Naive B cell (primary cell): Measurements from ENCODE around the gene AGAP4. TPM values are rescaled to one million over a fixed set of nuclear protein-coding genes. Genes with fewer than 3 reads are reported as not detected.
"Not testable (repeated sequence)": the region's sequence is repeated elsewhere in the genome, so short reads cannot be mapped to it uniquely, and the experiment has no call there.

Experiments used
- ATAC-seq, 2 donors: fragments of 150-1000 bp; cut with Tn5 transposase; 2 replicates each; pipeline ENCODE4 v1.10.0; 2021; ENCODE audit warnings: low read depth in 2 of 2, mild to moderate bottlenecking in 2 of 2, moderate library complexity in 2 of 2
- DNase-seq: peaks from one replicate; pipeline ENCODE4 v3.0.0; 2022
- H3K27ac Mint-ChIP-seq, 6 donors: one replicate each; pipeline ENCODE4 v1.8.0; 2020 to 2022; ENCODE audit warnings: mild to moderate bottlenecking in 6 of 6, mixed read lengths in 6 of 6, moderate library complexity in 5 of 6, inconsistent platforms in 2 of 6
- H3K27me3 Mint-ChIP-seq, 3 donors: one replicate each; pipeline ENCODE4 v1.8.0; 2021 to 2022; ENCODE audit warnings: mixed read lengths in 3 of 3, mild to moderate bottlenecking in 1 of 3
- H3K36me3 Mint-ChIP-seq, 2 donors: one replicate each; pipeline ENCODE4 v1.8.0; 2020 to 2022; ENCODE audit warnings: mixed read lengths in 2 of 2, inconsistent platforms in 1 of 2, mild to moderate bottlenecking in 1 of 2
- H3K4me1 Mint-ChIP-seq, 3 donors: one replicate each; pipeline ENCODE4 v1.8.0; 2020 to 2022; ENCODE audit warnings: mixed read lengths in 3 of 3, inconsistent platforms in 1 of 3, mild to moderate bottlenecking in 1 of 3, moderate library complexity in 1 of 3
- H3K4me3 Mint-ChIP-seq, 8 donors: one replicate each; pipeline ENCODE4 v1.8.0; 2020 to 2022; ENCODE audit warnings: mild to moderate bottlenecking in 8 of 8, mixed read lengths in 8 of 8, moderate library complexity in 8 of 8, inconsistent platforms in 2 of 8
- H3K9me3 Mint-ChIP-seq, 7 donors: one replicate each; pipeline ENCODE4 v1.8.0; 2020 to 2022; ENCODE audit warnings: mixed read lengths in 7 of 7, mild to moderate bottlenecking in 5 of 7, inconsistent platforms in 2 of 7, moderate library complexity in 1 of 7
- polyA plus RNA-seq, 6 donors: library from polyadenylated mRNA; unstranded; fragments of 300-500 nt; fragmentation: Illumina TruSeq; gene quantifications; one replicate each; pipeline ENCODE4 v1.2.3, GENCODE V29; 2021; ENCODE audit warnings: low read depth in 6 of 6

AGAP4 gene
- polyA plus RNA-seq = 1 to 10 TPM in 2 of 6 donors, under 1 TPM in 3, not detected in 1; 0.18 to 3.4 (median 0.99) TPM

DNA sequence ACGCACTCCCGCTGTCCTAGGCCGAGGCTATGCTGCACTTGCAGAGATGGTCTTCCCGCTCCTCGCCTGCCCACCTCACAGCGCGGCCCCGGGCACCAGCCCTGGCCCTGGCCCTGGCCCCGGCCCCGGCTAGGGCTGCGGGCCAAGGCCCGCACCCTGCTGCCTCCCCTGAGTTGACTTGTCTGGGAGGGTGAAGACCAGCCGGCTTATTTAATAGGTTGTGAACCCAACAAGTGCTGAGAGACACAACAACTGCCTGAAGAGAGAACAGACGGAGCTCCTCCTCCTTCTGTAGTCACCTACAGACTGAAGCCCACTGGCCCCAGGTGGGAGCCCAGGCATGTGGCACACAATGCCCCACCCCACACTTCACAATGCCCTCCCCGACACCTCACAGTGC, at the start of gene AGAP4:
TSS of gene AGAP4 (minus strand) at position 101 of the 400 bp plus-strand sequence. CDS start 153 bp downstream, outside the sequence.
- H3K9me3 Mint-ChIP-seq, ATAC-seq, H3K4me3 Mint-ChIP-seq, DNase-seq, H3K27me3 Mint-ChIP-seq, H3K4me1 Mint-ChIP-seq, H3K27ac Mint-ChIP-seq: not testable (repeated sequence)
- peaks cover 0 to 12% of the 10 kb centered on the region in 2 donors for H3K36me3 Mint-ChIP-seq

- ATAC-seq, H3K27ac Mint-ChIP-seq, H3K27me3 Mint-ChIP-seq: not testable (repeated sequence)
Measured at GRCh38 chr10:45890721-45891120, 43.4 kb upstream of the AGAP4 start.

DNA sequence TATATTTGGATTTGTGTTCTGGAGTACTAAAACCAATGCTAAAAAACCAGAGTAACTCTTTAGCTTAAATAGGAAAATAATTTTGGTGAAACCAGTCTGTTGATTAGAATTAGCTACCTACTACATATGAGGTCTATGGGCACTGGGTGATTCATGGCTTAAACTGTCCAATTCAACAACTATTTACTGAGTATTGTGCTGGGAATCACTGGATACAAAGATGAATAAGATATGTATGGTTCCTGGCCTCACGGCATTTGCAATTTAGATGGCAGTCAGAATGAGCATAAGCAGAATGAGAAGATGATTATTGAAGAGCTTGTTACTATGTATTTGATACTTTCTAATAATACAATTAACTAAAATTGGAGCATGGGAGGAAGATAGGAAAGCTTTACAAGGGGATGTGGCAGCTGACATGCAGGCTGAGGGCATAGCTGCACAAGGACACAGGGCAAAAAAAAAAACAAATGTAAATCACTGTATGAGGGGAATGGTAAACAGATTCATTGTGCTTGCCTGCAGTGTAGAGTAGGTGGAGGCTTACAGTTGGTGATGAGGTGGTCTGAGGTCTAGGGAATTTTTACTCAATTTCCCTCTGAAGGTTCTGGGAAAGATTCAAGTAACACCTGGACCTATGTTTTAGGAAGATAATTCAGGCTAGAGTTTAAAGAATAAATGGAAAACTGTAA, 42.4 kb upstream of the AGAP4 start:
- not testable (repeated sequence) for DNase-seq, H3K27ac Mint-ChIP-seq, H3K9me3 Mint-ChIP-seq, H3K4me3 Mint-ChIP-seq, H3K27me3 Mint-ChIP-seq, H3K4me1 Mint-ChIP-seq, ATAC-seq, H3K36me3 Mint-ChIP-seq

More at GRCh38 chr10:45890721-45891120, 43.4 kb upstream of the AGAP4 start:
- H3K9me3 Mint-ChIP-seq, H3K36me3 Mint-ChIP-seq, H3K4me3 Mint-ChIP-seq, DNase-seq, H3K4me1 Mint-ChIP-seq: not testable (repeated sequence)

- H3K27me3 Mint-ChIP-seq, H3K27ac Mint-ChIP-seq, H3K4me1 Mint-ChIP-seq, H3K9me3 Mint-ChIP-seq, H3K4me3 Mint-ChIP-seq, DNase-seq, ATAC-seq, H3K36me3 Mint-ChIP-seq: not testable (repeated sequence)
Measured at GRCh38 chr10:45882880-45883279, 35.6 kb upstream of the AGAP4 start.

- H3K9me3 Mint-ChIP-seq, DNase-seq, H3K4me1 Mint-ChIP-seq, H3K36me3 Mint-ChIP-seq, ATAC-seq, H3K27ac Mint-ChIP-seq, H3K4me3 Mint-ChIP-seq, H3K27me3 Mint-ChIP-seq: not testable (repeated sequence)
Measured at GRCh38 chr10:45865404-45865803, 18.1 kb upstream of the AGAP4 start.

DNA sequence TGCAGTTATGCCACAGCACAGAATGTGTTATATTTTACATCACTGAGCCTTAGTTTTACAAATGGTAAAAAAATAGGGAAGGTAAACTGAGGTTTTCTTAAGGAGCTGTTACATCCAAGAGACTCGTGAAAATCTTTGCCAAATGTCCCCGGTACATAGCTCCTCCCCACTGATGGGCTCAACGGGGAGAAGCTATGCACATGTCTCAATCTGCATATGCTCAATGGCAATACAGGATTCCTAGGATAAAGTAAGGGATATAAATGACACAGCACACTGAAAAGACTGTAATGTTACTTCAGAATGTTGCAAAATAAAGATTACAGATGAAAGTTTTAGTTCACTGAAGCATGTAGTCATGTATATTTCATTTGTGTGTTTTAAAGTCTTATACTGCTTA, 17.0 kb upstream of the AGAP4 start:
- not testable (repeated sequence) for H3K27ac Mint-ChIP-seq, H3K4me3 Mint-ChIP-seq, H3K27me3 Mint-ChIP-seq, ATAC-seq, H3K36me3 Mint-ChIP-seq, H3K9me3 Mint-ChIP-seq, DNase-seq, H3K4me1 Mint-ChIP-seq

DNA sequence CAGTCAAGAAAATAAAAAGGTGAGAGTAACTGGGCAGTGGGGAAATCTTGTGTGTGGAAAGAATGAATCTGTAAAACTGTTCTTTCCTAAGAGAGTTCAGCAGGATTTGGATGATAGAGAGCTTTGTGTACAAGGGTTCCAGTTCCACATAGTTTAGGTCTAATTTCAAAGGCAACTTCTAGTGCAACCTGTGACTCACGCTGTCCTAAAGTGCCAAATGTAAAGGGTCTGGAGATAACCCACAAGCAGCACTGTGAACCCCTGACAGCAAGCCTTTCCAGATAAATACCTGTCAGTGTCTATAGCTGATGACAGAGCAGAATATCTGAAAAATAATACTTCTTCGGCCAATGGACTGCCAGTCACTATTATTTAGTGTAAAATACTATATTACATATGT, 16.3 kb upstream of the AGAP4 start:
- not testable (repeated sequence) for DNase-seq, H3K9me3 Mint-ChIP-seq, H3K4me3 Mint-ChIP-seq, ATAC-seq, H3K4me1 Mint-ChIP-seq, H3K27me3 Mint-ChIP-seq, H3K27ac Mint-ChIP-seq, H3K36me3 Mint-ChIP-seq

GRCh38 chr10:45857931-45858330, 10.6 kb upstream of the AGAP4 start:
- H3K36me3 Mint-ChIP-seq, H3K9me3 Mint-ChIP-seq, H3K27me3 Mint-ChIP-seq, DNase-seq, ATAC-seq, H3K27ac Mint-ChIP-seq, H3K4me3 Mint-ChIP-seq, H3K4me1 Mint-ChIP-seq: not testable (repeated sequence)

GRCh38 chr10:45848467-45848866, 1.2 kb upstream of the AGAP4 start:
- DNase-seq, H3K27ac Mint-ChIP-seq, H3K9me3 Mint-ChIP-seq, H3K4me3 Mint-ChIP-seq, H3K4me1 Mint-ChIP-seq, H3K27me3 Mint-ChIP-seq, ATAC-seq: not testable (repeated sequence)
- peaks cover 0 to 12% of the 10 kb centered on the region in 2 donors for H3K36me3 Mint-ChIP-seq

DNA sequence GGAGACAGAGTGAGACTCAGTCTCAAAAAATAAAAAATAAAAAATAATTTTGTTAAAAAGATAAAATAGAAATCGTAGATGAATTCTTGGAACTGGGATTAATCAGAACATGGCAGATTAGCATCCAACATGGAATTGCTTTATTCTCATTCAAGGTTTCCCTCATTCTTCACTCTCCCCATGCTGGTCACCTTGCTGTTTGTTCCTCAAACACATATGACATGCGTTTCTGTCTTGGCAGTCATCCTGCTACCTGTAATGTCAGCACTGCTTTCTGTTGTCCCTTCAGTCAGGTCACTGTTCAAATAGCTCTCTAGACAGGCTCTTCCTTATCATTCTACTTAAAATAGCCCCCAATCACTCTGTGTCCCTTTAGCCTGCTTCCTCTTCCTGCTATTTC, 24.4 kb downstream of the AGAP4 start:
- H3K4me1 Mint-ChIP-seq = not testable (repeated sequence)

DNA sequence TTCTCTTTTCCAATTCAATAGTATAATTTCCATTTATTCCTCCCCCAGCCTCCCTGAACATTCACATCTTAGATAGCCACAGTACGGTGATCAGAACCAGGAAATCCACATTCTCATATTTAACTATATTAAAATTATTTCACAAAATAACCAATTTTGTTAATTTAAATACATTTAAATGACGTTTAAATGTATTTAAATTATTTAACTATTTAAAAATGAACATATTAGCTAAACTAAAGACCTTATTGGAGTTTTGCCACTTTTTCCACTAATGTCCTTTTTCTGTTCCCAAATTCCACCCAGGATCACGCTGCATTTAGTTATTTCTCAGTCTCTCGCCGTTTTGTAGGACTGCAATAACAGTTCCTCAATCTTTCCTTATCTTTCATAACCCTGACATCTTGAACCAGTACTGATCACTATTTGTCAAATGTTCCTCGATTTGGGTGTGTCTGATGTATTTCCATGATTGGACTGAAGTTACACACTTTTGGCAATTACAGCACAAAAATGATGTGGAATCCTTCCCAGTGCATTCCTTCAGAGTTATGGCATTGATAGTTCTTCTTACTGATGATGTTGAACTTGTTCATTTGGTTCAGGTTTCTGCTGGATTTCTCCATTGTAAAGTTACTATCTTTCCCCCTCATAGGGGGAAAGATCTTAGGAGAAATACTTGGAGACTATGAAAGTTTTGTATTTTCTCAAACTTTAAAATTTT, 27.0 kb downstream of the AGAP4 start:
- not testable (repeated sequence) for H3K36me3 Mint-ChIP-seq, H3K4me3 Mint-ChIP-seq, H3K27me3 Mint-ChIP-seq, ATAC-seq, DNase-seq, H3K9me3 Mint-ChIP-seq, H3K27ac Mint-ChIP-seq, H3K4me1 Mint-ChIP-seq

More for the DNA sequence above, 24.4 kb downstream of the AGAP4 start:
- H3K27ac Mint-ChIP-seq, H3K27me3 Mint-ChIP-seq, H3K4me3 Mint-ChIP-seq, H3K9me3 Mint-ChIP-seq, DNase-seq, ATAC-seq, H3K36me3 Mint-ChIP-seq: not testable (repeated sequence)

- no peak overlapping the region for H3K27ac Mint-ChIP-seq
- DNase-seq = no peak
Measured at GRCh38 chr10:45819552-45819951, 27.7 kb downstream of the AGAP4 start.

DNA sequence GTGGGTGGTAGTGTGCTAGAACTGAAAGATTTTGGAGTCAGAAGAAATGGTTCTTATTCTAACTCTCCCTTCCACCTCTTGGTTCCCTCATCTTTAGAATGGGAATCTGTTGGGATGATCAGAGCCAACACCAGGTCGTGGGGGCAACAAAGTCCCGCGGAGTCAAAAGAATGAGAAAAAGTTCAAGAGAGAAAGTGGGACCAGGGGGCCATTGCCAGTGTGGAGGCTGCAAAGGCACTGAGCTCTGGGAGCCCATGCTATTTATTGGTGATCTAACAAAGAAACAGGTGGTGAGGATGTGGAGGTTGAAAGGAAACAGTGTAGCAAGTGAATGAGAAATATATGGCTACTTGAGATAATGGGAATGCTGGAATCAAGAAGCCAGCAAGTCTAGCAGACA, 29.4 kb downstream of the AGAP4 start:
- no peak for ATAC-seq
- Mint-ChIP-seq H3K9me3 (peaks cover 0 to 4% (median 0%) of the 10 kb centered on the region in 7 donors), H3K4me3 (no peak overlapping the region)

More at GRCh38 chr10:45819552-45819951, 27.7 kb downstream of the AGAP4 start:
- H3K9me3 Mint-ChIP-seq = peaks cover 0 to 4% (median 0%) of the 10 kb centered on the region in 7 donors
- no peaks in the 10 kb centered on the region for H3K36me3 Mint-ChIP-seq
- no peak for ATAC-seq
- H3K4me3 Mint-ChIP-seq = no peak overlapping the region
- H3K4me1 Mint-ChIP-seq = peaks cover 0 to 4% (median 0%) of the 10 kb centered on the region in 3 donors
- peaks cover 0 to 5% (median 0%) of the 10 kb centered on the region in 3 donors for H3K27me3 Mint-ChIP-seq

More for the DNA sequence above, 29.4 kb downstream of the AGAP4 start:
- Mint-ChIP-seq H3K27me3 (peaks cover 0 to 5% (median 0%) of the 10 kb centered on the region in 3 donors), H3K4me1 (peaks cover 0 to 4% (median 0%) of the 10 kb centered on the region in 3 donors), H3K27ac (no peak overlapping the region), H3K36me3 (no peaks in the 10 kb centered on the region)
- no peak for DNase-seq
